Stimulated activated CD4-positive, alpha-beta T cell treated with anti-CD3 and anti-CD28 coated beads, Interleukin-2, amount 100 ng/mL, for 24 hours (primary cell): Measurements from ENCODE around the gene PHC2.

ENCODE experiments used
- DNase-seq, 2 donors: peaks; one replicate each; pipeline ENCODE4 v3.0.0-alpha.2; 2020

PHC2 gene

DNA sequence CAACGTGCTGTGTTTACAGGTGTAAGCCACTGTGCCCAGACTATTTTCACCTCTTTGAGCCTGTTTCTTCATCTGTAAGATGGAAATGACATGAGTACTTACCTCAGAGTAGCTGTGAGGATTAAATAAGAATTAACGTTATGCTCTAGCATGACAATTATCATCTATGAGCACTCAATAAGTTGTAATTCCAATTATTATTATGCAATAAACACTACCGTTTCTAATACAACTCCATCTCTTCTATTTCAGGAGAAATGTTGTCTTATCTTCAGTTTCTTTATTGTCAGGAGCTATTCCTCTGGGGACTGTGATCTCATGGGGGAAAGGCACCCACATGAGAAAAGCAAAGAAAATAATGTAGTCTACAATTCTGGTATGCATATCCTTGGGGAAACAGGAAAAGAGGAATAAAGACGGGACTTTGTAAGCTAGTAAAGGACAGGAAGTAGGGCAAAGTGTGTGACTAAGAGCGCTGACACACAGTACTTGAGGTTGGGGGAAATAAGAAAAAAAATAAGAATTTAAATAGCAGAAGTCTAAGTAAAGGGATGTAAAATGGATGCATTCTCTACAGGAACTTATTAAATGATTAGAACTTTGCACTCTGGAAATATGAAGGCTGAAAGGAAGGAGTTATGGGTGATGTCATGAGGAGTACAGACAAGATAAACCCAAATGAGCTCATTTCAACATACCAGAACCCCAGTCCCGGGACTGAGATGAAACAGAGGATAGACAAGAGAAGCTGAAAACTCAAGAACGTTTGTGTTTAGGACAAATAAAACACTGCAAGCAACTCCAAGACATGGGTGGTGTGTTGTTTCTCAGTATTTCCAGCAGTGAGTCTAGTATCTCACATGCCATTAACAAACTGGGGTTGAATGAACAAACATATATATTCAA, 9.8 kb downstream of the PHC2 start:
- no peak for DNase-seq

DNA sequence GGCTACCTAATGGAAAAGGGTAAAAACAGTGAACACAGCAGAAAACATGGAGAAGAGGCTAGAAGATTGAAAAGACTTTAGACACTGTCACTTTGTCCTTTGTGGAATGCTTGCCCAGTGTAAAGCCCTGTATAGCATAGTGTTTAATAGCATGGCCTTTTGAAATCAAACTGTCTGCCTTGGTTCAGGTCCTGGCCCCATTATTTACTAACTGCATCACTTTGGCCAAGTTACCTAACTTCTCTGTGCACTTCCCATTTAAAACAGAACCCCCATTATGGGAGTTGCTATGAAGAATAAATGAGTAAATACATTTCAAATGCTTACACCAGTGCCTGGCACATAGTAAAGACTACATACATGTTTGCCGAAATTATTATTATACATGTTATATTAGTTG, 12.1 kb downstream of the PHC2 start:
- DNase-seq, result no peak

DNA sequence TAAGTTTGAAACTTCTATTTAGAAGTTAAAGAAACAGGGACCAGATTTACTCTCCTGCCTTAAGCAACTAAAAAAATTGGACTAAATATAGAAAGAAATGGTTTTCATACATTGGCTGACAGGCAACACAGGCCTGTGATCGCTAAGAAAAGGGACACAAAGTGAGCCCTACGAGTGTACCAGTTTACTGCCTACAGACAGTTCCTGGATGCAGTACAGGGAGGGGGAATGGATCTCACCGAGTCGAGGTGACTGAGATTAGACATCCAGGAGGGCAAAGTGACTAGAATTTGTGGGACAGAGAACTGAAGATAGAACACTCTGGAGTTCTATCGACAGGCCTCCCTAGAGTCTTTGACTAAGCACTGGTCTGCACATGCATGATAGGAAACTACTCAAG, 16.0 kb downstream of the PHC2 start:
- DNase-seq, result no peak

DNA sequence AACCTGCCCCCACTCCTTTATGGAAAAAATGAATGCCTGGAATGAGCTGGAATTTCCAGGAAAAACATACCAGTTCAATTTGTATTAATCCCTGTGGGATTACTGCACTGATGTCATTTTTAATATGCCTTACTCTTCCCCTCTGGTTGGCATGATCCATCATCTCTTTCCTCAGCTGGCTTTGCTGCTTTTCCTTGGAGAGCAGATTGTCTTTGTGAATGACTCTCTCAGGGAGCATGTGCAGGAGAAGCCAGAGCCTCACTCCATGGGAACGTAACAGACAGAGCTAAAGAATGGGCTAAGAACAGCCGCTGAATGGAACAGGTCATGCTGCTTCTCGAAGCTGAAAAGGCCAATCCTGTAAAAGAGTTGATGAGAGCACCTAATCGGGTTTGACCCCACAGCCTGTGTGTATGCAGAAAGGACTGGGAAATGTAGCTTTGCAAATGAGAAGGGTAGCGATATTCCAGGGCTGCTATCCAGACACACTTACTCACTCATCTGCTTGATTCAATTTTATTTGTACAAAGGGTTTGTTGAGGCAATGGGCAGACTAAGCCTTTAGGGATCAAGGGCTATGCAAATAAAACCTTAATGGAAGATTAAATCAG, 20.7 kb downstream of the PHC2 start:
- DNase-seq, result no peak

DNA sequence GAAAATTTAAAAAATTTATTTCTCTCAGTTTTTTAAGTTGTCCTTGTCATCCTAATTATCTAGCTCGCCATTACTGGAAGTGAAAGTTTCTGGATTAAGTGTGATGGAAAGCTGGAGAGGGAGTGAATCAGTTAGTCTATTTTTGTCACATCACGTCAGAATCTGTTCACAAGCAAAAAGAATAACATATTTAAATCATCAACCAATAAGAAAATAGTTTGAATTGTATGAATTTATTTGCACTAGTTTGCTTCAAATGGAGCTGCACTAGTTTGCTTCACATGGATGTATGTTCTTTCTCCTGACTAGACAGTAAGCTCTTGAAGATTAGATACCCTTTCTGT, 22.8 kb downstream of the PHC2 start:
- no peak for DNase-seq

DNA sequence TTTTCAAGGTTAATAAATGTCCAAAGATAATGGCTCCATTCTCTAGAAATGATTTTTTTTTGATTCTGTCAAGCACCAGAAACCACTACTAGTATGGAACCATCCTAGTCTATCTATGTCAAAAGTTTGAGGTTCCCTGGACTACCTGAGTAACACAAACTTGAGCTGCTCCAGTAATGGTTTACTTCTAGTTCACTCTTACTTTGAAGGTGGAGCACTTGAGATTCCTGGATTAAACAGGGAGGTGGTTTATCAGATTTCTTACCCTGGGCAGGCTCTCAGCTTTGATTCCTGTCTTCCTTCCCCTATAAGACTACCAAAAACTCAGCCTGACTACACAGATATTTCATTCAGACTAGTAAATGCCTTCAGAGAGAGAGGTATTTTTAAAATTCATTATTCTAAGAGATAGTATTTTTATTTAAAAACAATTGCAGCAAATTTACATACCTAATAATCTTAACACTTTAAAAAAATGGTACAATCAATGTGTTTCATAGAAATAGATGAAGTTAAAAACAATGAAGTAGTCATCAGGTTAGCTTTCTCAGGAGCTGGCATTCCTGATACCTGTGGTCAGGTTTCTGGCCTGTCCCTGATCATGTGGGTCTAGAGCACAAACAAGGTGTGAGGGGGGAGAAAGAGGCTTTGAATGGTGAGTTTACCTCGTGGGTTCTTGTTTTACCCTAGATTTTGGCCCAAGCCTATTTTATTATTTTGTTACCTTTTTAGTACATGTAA, 23.4 kb downstream of the PHC2 start:
- no peak for DNase-seq

DNA sequence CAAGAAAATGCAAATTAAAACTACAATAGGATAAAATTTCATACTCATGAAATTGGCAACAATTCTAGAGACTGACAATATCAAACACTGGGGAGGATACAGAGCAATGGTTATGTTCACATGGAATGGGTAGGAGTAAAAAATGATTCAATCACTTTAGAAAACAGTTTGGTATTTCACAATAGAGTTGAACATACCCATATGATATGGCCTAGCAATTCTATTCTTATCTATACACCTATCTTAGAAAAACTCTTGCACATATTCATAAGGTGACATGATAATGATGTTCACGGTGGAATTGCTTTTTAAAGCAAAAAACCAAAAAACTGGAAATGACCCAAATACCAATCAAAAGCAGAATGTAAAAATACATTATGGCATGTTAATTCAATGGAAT, 28.7 kb downstream of the PHC2 start:
- no peak for DNase-seq

DNA sequence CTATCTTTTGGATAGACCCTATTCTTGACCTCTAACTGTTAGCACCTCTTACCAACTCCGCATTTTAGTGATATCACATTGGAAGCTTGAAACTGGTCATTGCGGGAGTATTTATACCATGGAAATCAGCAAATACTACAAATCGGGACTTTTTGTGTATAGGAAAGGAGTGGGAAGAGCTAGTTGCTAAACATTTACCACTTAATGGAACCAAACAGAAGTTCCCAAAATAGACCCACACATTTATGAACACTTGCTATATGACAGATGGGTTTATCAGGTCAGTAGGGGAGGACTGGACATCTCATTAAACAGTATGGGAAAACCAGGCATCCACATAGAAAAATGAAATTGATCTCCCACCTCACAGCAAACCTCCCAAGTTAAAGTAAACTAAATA, 29.4 kb downstream of the PHC2 start:
- DNase-seq, result no peak

DNA sequence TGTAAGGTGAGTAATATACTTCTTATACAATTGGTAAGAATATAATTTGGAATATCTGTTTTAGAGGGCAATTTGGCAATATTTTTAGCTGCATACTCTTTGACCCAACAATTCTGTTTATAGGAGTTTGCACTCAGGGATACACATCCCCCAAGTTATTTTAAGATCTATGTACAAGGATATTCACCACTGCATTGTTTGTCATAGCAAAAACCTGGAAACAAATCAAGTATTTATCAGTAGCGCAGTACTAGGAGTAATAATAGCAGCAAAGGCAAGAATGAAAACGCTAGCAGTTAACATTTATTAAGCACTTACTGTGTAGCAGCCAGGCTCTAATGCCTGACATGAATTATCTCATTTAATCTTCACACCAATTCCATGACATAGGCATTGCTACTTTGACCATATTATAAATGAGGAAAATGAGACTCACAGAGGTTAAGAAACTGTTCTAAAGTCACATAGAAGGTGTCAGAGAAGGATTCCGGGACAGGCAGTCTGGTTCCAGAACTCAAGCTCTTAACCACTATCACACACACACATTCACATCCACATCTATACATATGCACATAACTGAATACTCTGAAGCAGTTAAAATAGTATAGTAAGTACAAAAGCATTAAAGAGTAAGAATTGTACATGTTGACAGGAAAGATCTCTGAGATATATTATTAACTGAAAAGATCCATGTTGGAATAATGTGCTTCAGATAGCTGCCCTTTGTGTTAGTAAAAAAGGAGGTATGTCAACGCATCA, 30.6 kb downstream of the PHC2 start:
- no peak for DNase-seq

DNA sequence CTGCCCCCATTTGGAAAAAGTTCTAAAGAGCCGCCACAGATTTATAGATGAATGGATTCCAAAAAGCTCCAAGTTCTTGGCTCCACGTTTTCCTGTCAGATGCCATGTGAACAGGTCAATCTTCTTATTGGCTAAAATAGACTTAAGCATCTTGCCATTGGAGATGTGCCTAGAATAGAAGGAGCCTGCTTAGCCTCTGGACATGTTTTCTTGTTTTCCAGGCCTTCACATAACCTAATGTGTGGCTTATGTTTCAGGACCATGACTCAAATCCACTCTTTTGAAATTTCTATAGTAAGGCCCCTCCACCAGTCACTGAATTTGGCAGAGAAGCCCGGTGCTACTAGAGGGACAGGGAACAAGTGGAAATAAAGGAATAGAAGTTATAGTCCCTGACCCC, 31.5 kb downstream of the PHC2 start:
- no peak for DNase-seq

DNA sequence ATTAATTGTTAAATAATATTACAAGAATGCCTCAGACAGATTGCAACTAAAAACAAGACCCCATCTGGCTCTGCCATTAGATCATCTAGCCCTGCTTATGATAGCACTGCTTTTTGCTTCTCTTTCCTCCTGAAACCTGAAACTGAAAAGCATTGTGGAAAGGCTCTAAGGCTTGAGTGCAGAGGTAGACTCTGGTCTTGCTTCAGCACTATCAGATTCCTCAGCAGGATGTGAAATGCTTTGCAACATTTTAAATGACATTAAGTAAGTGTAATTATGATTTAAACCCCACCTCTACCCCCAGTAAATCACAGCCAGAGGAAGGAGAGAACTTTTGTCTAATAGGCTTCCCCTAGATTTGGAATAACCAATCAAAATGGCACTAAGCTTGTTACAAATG, 32.9 kb downstream of the PHC2 start:
- no peak for DNase-seq

DNA sequence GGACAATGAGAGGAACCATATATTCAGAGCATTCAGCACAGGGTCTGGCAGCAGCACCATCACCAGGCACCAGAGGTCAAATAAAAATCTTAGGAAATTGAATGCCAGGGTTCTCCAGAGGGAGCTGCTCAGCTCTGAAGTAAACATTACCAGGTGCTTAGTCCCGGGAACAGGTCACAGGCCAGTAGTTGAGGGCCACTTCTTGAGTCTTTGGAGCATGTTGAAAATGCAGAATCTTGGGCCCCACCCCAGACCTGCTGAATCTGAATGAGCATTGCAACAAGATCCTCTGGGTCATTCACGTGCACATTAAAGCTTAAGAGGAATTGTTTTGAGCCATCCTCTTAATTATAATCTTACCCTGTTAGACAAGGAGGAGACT, 33.8 kb downstream of the PHC2 start:
- no peak for DNase-seq

DNA sequence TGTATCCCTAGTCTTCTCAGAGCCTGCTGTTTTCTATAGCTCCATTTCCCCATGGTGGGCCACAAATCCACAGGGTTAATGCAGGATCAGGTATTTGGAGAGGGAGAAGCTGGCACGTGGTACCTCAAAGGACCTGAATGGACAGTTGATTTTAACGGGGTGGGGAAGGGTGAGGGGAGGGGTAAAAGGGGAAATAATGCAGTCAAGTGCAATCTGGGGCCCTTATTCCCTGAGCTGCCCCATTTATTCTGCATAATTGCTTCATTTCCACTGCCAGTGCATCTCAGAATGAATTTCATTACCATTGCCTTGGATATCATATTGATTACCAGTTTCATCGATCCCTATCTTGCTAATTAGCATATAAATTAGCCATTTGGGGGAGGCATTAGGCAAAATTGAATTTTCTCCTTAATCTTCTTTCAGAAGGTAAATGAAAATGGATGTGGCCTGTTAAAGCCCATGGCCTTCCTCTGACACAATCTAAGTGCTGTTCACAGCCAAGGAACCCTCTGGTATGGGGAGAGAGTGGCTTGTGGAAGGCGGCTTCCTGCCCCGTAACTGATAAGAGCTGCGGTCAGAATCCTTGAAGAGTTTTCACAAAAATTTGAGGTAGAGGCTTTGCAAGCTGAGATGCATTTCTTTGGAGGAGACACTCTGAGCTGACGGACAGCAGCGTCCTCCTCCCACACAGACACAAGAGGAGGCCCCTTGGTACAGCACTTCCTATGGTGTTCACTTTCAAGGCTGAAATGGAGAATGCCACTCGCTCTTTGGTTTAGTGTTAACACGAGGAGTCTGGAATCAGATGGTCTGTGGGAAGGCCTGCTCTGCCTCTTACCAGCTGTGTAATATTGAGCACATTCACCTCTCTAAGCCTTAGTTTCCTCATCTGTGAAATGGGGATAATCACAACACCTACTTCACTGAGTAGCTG, 34.4 kb downstream of the PHC2 start:
- no peak for DNase-seq

DNA sequence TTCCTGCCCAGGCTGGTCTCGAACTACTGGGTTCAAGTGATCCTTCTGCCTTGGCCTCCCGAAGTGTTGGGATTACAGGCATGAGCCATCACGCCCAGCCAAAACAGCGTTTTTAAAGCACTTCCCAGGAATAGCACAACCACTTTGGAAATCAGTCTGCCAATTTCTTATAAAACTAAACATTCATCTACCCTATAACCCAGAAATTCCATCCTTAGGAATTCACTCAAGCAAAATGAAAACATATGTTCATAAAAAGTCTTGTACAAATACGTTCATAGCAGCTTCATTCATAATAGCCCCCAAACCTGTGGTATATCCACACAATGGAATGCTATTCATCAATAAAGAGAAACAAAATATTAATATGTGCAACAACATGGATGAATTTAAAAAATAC, 36.1 kb downstream of the PHC2 start:
- no peak for DNase-seq

DNA sequence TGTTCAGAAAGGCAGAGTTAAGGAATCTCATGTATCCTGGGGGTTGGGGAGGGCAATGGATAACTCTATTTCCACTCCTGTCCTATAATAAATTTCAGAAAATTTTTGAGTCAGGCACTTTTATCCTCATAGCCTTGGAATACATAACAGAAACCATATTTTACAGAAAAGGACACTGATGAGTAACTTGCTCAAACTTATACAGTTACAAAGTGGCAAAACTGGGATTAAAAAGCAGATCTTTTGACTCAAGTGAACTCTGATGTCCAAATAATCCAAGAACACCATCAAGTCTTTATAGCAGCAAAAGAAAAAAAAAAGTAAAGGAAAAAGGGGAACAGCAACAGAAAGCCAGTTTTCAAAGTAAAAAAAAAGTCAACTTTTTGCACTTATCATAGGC, 36.9 kb downstream of the PHC2 start:
- no peak for DNase-seq

DNA sequence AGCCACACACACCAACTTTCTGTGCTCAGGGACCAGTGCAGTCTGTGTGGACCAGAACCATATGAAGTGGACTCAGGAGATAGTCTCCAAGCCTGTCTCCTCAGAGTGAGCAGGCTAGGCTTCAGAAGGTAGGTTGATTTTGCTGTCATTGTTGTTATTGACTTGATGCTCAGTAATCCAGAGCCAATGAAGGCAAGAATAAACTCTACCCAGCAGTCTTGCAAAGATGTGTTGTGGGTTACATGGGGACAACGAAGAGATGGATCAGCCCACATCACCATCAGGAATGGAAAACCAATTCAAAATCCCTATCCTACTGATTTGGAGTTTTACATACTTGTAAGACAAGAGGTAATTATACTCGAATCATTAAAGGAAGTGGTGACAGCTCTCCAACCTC, 37.4 kb downstream of the PHC2 start:
- no peak for DNase-seq

DNA sequence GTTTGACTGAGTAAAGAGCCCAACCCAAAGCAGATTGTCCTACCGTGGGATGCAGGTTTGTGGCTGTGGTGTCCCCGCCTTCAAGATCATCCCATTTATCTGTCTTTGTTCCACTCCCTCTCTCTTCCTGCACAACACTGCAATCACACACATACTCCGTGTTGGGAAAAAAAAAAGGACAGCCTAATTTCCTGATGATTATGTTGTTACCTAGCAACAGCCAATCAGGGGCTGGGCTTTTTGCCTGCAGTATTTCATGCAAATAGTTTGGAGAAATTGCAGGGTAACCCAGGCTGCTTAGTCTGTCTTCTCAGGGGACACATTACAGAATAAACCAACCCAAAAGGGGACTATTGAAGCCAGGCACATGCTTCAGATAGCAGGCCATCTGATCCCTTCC, 38.3 kb downstream of the PHC2 start:
- DNase-seq, result no peak

DNA sequence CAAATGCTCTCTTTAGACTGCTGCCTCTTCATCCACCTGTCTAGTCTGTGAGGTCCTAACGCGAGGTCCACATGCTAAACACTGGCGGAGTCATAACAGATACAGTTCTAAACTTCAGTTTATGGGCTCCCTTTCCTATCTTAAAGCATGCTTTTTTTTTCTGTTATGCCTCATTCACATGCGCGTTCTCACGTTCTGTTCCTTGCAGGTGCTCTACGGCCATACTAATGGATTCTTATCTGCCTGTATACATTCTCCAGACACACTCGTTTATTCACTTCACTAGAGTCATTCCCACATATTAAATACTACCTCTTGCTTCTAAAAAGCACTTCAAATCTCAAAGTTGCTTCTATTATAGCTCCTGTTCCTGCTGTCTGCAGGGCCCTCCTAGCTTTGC, 38.7 kb downstream of the PHC2 start:
- DNase-seq, result no peak

DNA sequence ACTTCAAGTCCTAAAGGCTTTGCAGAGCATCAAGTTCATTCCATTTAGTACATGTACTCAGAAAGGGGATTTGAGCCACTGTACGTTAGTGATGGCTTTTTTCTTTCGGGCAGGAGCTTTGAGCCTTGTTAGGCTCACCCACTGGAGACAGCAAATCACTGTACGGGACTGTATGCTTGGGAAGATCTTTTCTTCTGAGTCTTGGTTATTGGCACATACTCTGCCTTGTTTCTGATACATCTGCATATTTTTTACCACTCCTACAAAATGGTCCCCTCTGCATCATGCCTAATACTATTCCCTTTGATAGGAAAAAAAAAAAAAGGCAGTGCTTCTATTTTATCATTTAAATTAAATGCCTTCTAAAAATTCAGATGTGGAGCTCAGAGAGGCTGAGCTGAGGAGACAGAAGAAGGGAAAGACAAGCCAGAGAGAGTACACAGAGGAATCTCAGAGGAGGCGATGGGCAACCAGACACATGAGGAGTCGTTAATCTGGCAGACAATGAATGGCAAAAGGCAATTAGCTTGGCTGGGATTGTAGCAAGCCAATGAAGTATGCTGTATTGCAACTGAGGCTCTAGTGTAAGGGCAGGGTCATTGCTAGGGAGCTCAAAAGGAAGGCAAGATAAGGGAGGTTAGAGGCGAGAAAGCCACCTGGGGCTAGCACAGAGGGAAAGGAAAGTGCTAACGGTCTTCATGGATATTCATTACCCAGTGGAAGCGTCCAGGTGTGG, 39.4 kb downstream of the PHC2 start:
- no peak for DNase-seq

DNA sequence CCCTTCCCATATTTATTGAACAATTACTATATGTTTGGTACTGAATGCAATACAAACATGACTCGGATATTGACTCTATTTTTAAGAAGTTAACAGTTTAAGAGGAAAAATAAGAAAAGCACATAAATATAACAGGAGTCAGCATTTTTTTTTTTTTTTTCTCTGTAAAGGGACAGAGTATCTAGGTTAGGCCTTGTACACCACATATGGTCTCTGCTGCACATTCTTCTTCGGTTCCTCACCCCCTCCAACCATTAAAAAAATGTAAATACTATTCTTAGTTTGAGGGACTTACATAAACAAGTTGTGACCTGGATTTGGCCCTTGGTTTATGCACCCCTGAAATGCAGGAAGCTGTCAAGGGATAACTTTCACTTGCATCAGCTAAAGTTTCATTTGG, 40.4 kb downstream of the PHC2 start:
- no peak for DNase-seq
